Breast epithelium (tissue), 3 donors: ENCODE results near the gene TMOD4.

Source experiments
- CTCF ChIP-seq, 3 donors: fragments of 450-650 bp; IDR thresholded peaks; one replicate each; pipeline ENCODE4 v1.5.1; 2016 to 2017; ENCODE audit warnings: antibody characterized with exemption in 3 of 3, mild to moderate bottlenecking in 3 of 3, moderate library complexity in 3 of 3
- POLR2A ChIP-seq: fragments of 450-650 bp; IDR thresholded peaks from one replicate; pipeline ENCODE4 v1.6.1; 2016; ENCODE audit warnings: antibody characterized with exemption, mild to moderate bottlenecking, moderate library complexity
- POLR2AphosphoS5 ChIP-seq, 3 donors: sonication (generic); formaldehyde crosslinking; IDR thresholded peaks; one replicate each; pipeline ENCODE4 v1.6.1; 2017; ENCODE audit warnings: antibody characterized with exemption in 3 of 3

- TF ChIP-seq CTCF (IDR thresholded peaks at IDR 0.05) (no peak), POLR2AphosphoS5 (IDR thresholded peaks at IDR 0.05) (no peak), POLR2A (no peak)
Measured at GRCh38 chr1:151213560-151213959, 37.8 kb upstream of the TMOD4 start.
